ENCODE results near the gene MRPL37.
"Not testable (repeated sequence)": the region's sequence is repeated elsewhere in the genome, so short reads cannot be mapped to it uniquely, and the experiment has no call there.

Gene MRPL37

DNA sequence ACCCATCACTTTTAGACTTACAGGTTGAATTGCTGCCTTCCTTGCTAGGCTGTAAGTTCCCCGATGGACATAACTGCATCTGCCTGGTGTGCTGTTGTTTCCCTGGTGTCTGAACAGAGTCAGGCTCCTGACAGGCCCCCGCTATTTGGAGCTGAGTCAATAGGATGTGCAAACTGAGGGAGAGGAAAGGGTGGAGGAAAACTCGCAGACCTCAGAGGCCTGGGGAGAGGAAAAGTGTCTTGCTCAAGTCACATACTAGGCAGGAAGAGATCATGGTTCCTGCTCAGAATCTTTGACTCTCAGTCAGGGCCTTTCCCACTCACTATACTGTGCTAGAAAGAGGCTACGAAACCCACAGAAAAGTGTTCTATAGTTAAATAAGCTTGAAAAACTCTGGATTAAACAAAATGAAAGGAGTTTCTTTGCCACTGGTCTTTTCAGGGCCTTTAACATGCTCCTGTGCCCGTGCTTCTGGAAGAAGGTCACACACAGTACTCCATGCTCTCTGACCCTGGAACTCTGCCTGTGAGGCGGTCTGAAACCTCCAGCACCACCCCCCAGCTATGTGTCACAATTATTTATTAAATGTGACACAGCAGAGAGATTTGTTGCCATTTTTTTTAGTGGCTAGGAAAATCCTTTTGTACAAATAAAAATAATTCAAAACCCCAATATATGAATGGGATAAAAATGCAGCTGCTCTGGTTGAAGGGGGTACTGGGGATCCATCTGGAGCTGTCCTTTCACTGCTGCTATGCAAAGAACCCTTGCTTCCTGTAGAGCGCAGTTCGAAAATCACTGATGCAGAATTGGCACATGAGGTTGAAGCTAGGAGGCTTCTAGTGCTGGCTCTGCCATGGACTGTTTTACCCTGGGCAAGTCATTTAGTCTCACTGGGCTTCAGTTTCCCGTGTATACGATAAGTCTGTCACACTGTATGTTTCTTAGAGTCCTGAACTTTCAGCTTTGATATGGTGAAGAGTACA lies 27.1 kb upstream of the MRPL37 start:
- no peak for DNase-seq

- no peak for DNase-seq
Measured at GRCh38 chr1:54173681-54174080, 26.3 kb upstream of the MRPL37 start.

- no peak for DNase-seq
Measured at GRCh38 chr1:54174106-54174505, 25.9 kb upstream of the MRPL37 start.

- DNase-seq, result no peak
Measured at GRCh38 chr1:54176621-54177327, 23.2 kb upstream of the MRPL37 start.

DNA sequence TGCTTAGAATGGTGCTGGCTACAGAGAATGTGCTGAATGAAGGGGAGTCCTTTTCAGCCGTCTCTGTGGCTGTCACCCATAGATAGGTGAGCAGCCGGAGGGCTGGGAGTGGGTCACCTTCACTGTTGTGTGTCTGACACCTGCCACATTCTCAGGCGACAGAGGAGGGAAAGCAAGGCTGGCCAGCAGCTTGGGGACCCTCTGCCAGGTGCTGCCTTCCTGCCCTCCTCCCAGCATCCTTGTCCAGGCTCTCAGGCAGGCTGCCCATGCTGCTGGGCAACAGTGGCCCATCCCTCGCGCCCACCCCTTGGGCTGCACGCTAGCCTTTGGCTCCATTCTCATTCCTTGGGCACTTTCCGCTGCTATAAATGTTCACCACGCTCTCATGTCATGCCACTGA lies 22.2 kb upstream of the MRPL37 start:
- no peak for DNase-seq

- DNase-seq, result no peak
Measured at GRCh38 chr1:54178296-54179070, 21.5 kb upstream of the MRPL37 start.

- no peak for DNase-seq
Measured at GRCh38 chr1:54180701-54181360, 19.1 kb upstream of the MRPL37 start.

- no peak for DNase-seq
Measured at GRCh38 chr1:54186056-54186455, 13.9 kb upstream of the MRPL37 start.

DNA sequence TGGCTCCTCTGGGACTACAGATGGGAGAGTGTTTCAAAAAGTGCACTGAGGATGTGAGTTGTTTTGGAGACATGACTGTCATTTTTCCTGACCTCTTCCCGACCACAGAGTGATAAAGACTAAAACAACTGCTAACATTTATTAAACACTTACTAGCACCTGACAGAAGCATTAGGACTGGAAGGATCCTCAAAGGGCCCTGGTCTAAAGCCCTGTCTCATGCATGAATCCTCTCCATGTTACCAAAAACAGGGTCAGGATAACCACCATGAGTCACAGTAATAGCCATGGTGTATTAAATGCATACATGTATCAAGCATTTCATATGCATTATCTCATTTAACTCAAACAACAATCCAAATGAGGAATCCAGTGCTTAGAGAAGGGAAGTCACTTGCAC lies 11.7 kb upstream of the MRPL37 start:
- DNase-seq, result no peak

- no peak for DNase-seq
Measured at GRCh38 chr1:54190526-54190925, 9.4 kb upstream of the MRPL37 start.

GRCh38 chr1:54191525-54191924 lies 8.4 kb upstream of the MRPL37 start:
- DNase-seq, result no peak

GRCh38 chr1:54193453-54193852 lies 6.5 kb upstream of the MRPL37 start:
- DNase-seq, result no peak

- peak in 1 of 2 donors; percentile 3 for DNase-seq
Measured at GRCh38 chr1:54199151-54199764, 709 bp upstream of the MRPL37 start.

DNA sequence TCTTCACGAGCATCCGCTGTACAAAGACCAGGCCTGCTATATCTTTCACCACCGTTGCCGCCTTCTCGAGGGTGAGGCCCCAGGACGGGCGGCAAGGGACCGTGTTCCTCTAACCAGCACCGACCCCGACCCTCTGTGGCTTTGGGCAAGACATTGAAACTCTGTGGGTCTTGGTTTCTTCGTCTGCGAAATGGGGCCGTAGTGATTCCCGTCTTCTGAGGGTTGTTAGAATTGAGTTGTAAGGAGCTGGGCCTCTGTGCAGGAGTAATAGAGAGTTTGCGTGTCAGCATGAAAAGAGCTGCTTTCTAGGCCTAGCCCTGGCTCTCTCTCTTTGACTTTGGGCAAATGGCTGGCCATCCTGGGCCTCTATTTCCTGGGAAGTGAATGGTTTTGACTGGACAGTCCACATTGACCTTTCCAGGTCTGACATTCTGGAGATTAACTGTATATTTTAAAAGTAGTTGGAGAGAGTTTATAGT lies 591 bp downstream of the MRPL37 start:
- no peak for DNase-seq

DNA sequence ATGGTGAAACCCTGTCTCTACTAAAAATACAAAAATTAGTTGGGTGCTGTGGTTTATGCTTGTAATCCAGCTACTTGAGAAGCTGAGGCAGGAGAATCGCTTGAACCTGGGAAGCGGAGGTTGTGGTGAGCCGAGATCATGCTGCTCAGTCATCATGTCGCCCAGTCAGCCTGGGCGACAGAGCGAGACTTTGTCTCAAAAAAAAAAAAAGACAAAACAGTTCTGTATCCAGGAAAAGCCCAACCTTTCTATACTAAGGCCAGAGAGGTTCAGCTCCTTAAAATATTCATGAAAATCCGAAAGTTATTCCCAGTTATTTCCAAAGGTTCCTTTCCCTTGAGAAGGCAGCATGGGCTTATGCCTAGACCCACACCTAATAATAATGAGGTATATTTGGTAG lies 4.2 kb downstream of the MRPL37 start:
- no peak for DNase-seq

- DNase-seq, result no peak
Measured at GRCh38 chr1:54207287-54207686, 7.3 kb downstream of the MRPL37 start.

DNA sequence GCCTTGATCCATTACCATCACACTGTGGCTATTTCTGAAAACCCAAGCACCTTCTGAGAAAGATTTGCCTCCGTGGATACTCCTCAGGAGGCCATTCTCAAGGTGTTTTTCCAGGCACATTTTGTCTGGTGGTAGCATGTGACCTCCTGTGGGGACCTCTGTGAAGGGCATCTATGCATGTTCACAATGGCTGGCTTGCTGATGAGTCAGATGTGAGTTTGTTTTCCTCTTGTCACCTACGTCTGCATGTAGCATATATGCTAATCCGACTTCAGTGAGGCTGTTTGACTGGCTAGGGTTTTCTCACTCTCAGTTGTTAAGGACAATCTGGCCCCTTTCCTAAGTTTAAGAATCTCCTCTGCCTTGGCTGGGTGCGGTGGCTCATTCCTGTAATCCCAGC lies 7.9 kb downstream of the MRPL37 start:
- not testable (repeated sequence) for DNase-seq

GRCh38 chr1:54212872-54213271 lies 12.9 kb downstream of the MRPL37 start:
- DNase-seq, result no peak

DNA sequence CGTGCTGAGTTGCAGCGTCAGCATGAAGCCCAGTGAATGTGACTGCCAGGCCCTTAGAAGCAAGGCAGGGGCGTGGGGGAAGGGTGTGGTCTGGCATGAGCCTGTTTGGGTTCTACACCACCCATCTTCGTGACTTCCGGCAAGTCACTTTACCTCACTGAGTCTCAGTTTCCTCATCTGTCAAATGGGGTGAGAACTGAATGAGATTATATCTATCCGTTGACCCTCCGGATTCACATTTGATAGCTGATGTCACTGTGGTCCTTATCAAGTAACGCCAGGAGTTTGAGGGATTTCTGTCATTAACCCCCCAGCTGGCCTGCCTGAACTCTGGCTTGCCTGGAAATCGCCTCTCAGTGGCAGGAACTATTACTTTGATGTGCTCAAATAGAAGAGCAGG lies 15.6 kb downstream of the MRPL37 start:
- DNase-seq, result no peak

DNA sequence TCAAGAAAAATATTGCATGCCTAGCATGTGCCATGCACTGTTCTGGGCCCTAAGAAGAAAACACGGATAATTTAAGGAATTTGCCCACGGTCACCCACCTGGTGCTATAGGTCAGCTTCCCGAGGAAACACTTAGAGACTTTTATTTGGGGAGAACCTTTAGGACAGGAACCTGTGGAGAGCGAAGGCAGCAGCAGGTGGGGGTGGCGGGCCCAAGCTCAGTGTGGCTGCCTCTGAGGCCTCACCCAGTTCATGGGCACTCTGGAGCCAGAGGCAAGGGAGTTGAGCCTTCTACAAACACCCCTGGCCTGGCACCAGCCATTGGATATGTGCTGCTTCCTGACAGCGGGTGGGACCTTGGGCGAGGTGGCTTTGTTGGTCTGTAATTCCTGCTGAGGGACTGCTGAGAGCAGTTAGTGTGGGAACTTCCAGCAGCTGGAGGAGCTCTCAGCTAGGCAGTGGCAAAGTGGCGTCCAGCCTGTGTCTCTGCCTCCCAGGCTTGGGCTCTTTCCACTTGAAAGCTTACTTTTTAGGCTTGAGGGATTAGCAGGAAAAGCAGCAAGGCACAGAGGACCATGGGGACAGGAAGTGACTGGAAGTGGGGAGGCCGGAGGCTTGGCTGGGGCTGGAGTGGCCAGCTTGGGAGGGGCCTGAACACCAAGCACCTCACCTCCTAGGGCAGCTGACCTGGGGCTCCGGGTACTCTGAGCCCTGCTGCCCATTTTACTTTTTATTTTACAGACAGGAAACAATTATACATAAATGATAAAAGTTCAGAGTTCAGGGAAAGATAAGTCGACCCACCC lies 19.1 kb downstream of the MRPL37 start:
- DNase-seq, result no peak

DNA sequence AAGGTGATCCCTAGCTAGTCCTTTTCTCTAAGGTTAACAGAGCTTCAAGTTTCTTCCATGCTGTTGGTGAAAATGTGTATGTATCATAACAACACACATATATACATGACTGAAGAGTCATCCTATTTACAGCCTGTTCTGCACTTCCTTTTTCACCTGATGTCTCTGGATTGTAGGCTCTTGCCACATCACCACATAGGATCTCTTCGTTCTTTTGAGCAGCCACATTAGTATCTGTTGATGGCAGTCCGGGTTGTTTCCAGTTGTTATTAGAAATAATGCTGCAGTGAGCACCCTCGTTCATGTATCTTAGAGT lies 19.7 kb downstream of the MRPL37 start:
- DNase-seq, result no peak
